NCI-H524 (cell line): ENCODE results near the gene NEGR1.

Experiments used
- DNase-seq, 2 experiments: peaks; one replicate each; lab custom pipeline; 2025; lab: John Stamatoyannopoulos, UW

NEGR1 gene

DNA sequence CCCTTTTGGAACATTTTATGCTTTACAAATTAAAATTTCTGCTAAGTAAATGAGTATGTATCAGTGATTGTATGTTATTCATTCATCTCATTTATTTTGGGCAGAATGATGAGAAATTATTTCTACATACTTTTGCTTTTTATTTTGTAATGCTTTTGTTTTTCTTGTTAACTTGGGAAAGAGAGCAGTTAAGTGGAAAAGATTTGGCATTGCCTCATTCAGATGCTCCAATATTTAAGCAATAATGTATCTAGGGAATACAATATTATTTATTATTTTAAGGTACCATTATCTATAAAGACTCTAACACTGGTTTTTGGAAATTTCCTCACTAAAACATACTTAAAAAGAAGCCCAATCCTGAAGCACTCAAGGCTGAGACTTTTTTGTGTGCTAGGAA lies 431.8 kb downstream of the NEGR1 start:
- no peak for DNase-seq

DNA sequence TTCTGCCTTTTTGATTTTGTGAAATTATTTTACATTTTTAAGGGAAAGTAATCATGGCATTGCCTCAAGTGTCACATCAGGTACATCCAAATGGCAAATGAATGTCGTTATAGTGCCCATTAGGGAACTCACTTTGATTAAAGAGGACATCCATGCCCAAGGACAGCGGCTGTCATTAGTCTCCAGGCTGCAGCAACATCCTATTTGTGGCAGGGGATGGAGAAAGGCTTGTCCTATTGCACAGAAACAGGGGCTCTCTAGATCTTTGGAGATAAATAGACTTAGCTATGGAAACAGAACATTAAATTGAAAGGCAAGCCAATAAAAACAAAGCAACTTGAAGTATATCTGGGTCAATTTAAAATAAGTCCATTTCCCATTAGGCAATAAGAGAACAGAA lies 439.3 kb downstream of the NEGR1 start:
- no peak for DNase-seq

DNA sequence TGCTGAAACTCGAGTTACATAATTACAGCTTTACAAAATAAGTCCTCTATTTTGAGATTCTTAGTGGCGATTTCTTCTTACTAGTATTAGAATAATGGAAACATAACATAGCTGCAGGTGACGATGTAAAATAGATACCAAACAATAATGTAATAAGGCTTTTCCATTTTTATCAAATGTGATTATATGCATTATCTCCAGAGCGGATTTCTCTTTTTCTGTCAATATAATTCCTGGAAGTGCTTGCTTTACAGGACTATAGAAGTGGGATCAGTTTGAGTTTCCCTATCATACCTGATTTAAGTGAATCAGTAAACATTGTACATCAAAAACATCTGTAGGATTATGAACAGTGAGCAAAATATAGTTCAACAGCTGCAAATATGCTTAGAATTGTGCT lies 442.5 kb downstream of the NEGR1 start:
- no peak for DNase-seq

DNA sequence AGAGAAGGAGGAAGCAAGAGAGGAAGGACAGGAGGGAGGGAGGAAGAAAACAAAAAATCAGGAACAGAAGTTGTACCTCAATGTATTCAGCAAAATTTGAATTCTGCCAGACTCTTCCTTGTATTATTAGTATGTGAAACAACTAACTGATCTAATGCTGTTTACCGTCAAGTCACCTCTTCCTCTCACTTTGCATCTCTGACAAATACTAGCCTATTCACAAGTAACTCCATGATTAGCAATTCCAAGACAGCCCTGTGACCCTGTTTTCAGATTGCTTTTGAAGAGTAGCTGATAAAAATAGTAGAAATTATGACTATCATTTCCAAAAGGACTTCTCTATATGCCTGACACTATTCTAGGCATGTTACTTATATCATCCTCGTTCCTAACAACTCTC lies 445.4 kb downstream of the NEGR1 start:
- DNase-seq = no peak

DNA sequence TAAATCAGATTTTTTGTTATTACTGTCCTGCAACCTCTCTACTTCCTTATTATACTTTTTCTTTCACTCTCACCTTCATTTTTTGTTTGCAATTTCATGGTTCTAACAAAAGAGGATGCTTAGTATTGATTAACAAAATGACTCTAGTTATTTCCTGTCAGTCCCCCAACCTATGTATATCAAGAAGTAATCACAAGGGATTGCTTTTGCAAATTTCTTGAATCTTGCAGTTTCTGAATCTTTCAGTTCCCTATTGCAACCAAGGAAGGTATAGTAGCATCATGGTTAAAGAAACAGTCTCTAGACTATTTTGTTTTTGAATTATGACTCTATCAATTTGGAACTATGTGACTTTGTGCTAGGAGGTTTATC lies 446.9 kb downstream of the NEGR1 start:
- no peak for DNase-seq

DNA sequence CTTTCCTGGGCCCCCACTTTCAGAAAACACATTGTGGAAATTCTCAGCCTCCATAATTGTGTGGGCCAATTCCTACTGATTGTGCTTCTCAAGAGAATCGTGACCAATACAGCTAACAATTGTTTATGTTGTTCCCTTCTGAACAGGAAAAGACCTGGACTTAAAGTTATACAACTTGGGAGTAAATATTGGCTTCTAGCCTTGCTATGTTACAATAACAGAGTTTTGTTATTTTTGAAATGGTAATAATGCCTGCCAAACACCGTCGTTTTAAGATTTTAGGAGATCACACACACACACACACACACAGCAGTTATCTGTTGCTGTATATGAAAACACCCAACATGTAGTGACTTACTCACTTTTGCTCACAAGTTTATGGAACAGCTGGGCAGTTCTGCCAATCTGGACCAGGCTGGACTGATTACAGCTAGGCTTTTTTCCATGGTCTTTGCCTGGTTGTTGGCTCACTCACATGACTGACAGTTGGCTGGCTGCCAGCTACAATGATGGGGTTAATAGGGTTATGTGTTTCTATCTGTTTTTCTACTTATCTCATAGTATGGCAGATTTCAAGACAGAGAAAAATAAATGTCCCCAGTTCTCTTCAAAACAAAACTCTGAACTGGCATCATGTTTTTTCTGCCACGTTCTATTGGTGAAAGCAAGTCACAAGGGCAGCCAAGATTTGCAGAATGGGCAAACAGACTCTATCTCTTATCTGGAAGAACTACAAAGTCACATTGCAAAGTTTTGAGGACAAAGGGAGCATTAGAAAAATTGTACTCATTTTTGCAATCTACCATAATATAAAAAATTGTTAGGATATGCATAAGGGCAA lies 447.5 kb downstream of the NEGR1 start:
- peak in 1 of 2 experiments; percentile 19 for DNase-seq

DNA sequence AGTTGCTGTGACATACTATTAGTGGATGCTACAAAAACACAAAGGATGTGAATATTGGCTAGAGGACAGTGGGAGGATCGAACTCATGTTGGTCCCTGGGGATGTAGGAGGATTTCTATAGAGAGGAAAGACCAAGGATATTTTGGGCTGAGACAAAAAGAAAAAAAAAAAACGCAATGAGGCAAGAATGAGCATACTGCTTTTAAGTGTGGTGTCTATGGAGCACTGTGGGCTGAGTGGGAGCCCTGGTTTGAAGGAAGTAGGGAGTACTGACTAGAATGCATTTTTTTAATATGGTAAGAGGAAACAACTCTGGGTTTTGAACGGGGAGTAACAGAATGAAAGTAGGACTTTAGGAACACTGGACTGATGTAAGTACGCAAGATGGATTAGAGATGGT lies 450.7 kb downstream of the NEGR1 start:
- no peak for DNase-seq

DNA sequence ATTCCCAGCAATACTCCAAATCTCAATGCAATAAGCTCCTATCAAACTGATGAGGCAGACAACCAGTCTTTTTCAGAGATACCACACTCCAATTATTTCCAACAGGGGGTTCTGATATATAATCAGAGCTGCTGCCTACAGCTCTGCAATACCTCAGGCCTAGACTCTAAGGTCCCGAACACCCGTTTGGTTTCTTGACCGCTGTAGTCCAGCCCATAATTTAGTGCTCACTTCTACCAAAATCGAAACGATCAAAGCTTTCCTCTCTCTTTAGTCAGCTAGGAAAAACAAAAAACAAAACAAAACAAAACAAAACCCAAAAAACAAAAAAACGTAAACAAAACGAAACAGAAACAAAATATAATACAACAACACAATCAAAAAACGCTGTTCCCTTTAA lies 453.0 kb downstream of the NEGR1 start:
- no peak for DNase-seq

DNA sequence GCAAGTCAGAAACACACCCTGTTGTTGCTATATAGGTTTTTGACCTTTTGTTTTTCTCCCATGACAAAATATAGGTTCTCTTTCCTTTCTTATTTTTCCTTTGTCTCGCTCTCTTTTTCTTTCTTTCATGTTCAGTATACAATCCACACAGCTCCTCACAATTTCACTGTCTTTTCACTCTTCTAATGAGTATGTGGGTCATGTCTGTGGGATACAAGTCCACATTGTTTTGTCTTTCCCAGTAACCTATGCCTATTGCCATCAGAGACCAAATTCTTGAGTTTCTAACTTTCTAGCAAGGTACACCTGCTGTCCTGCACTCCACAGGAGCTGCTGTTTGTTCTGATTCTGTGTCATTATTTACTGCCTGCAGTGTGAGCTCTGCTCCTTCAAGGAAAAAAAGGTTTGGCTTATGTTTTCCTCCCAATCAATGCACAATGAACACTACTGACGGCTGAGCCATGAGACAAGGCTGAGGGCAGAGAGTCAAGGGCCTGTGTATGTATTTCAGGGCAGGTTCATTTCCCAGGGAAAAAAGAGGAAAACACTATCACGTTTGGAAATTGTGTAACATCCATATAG lies 453.8 kb downstream of the NEGR1 start:
- DNase-seq = no peak

DNA sequence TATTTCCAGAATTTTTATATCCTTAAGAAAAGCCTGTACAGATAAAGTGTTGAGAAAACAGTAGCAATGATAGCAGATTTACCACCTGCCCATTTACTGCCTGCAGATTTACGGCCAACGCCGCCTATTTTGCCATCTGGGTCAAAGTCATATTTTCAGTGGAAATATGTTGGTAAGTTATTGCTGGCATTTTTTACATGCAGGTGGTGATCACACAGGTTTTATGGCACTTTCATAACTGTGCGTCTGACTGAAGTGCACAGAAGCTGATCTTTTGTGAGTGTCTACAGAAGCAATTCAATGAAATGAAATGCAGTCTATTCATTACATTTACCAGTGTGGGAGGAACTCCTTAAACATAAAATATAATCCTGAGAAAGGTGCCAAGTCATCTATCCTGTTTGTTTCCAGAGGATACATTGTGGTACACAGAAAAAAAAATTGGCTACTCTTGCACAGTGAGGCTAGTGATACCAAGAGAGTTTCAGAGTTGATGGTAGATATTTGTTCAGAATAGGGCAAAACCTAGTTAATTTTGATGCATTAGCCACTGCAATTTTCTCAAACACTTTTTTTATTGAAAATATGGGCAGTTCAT lies 458.5 kb downstream of the NEGR1 start:
- DNase-seq = no peak

DNA sequence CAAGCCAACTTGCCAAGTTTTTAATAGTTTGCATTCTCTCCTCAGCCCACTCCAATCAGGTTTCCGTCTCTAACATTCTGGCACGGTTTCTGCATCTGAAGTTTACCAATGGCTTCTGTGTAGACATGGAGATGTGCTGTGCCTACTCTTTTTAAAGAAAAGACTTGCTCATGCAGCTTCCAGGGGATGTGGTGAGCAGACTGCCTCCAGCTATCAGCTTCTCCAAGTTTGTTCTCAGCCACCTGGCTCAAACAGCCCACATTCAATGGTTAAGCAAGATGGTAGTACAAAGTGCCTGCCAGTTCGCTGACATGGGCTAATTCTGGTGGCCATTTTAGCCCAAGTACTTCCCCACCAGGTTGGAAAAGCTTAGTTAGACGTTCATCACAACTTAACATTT lies 465.3 kb downstream of the NEGR1 start:
- no peak for DNase-seq

DNA sequence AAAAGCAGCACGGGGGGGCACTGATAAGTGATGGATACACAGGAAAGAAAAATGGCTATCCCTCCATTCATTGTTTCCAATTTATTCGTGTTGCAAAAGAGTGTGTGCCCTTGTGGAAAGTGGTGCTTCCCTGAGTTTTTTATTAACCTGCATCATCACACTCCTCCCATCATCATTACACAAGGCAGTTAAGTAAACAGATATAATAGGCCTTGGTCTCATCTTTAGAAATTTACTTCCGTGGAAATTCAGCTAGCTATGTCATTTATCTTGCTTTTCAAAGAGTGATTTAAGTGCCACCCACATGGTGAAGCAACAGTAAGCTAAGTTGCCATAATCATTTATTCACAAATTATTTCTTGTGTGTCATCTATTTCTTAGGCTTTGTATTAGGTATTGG lies 473.3 kb downstream of the NEGR1 start:
- no peak for DNase-seq

DNA sequence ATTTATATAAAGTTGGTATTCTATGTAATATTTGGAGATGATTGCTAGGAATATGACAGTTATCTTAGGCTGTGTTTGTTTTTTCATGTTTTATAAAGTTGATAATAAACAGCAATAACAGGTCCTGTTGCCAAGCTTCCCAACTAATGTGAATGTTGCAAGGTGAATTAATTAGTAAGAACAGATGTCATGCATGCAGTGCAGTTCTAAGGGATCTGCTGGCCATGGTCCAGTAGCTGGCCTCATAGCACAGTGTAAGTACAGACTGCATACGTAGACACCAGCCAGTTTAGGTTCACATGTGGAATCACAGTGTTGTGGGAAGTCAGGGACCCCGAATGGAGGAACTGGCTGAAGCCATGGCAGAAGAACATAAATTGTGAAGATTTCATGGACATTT lies 478.2 kb downstream of the NEGR1 start:
- peak; percentile 6 to 58 for DNase-seq

DNA sequence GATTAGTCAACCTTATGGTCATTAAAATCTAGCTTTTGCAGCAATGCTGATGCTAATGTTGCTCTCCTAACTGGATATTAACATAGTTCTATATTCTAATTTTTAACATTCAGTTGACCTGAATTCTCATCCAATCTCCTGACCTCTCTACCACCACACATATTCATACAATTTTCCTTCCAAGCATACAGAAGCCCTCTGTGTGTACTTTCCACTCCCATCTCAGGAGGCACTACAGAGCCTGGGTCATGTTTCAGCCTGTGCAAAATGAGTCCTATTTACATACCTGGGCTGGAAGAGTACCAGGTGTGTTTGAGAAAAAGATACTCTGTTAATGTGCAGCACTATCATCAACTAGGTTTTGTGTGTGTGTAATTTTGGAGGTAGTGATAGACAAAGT lies 486.3 kb downstream of the NEGR1 start:
- DNase-seq = no peak

DNA sequence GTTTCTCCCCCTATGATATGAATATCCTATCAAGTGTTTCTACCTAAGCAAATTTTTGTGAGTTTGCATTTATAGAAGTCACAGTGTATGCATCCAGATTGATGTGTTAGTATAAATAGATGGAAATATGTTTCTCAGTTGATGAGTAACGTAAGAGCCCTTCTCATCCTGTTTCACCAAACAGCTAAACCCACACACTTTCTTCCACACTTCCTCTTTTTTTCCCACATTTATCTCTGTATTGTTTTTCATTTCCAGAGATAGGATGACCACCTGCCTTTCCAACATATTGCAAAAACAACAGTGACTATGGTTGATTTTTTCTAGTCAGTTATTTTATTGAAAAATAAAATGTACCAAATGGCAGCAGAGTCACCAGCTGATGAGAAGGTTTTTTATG lies 490.1 kb downstream of the NEGR1 start:
- no peak for DNase-seq

DNA sequence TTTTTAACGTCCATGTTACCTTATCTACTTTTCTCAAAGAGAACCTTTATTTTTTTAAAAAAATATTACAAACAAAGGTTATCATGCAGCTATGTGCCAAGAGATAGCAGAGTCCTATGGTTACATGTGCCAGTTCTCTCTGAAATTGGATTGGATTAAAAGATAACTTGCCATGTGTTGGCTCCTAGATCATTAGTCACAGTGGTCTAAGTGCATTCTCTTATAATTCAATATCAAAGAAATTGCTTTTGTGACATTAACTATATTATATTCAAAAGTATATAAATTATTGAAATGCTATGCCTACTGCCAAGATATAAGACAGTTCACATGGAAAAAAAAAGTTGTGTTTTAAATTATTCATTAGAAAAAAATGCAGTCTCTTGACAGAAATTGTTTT lies 494.2 kb downstream of the NEGR1 start:
- no peak for DNase-seq

DNA sequence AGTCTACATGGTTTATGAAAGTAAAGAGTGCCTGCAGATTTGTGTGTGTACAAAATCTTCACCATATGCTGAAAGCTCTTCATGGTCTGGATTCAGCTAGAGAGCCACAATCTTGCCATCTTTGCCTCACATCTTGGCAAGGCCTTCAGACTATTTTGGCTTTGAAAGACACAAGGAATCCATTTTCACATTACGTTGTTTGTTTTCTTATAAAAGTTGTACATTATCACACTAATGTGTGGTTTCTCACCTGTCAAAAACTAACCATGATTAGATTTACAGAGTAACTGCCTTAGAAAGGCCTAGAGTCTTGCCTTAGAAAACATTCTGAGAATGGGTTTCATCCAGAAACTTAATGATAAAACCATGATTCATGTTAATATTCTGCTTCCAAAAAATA lies 494.6 kb downstream of the NEGR1 start:
- DNase-seq = no peak

DNA sequence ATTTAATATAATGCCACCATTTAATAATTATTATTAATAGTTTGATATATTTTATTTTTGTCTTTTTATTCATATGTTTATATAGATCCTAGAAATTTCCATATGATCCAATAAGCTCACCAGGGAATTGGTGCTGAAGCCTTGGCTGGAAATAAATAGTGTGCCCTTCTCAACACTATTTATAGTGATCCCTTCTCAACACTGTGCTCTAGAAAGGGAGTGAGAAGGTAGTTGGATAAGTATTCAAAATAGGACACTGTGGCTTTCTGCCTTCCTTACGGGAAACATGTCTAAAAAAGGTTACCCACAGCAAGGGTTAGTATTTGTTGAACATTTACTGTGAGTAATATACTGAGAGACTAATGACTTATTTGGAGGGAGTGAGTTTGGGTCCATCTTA lies 496.1 kb downstream of the NEGR1 start:
- DNase-seq = no peak

DNA sequence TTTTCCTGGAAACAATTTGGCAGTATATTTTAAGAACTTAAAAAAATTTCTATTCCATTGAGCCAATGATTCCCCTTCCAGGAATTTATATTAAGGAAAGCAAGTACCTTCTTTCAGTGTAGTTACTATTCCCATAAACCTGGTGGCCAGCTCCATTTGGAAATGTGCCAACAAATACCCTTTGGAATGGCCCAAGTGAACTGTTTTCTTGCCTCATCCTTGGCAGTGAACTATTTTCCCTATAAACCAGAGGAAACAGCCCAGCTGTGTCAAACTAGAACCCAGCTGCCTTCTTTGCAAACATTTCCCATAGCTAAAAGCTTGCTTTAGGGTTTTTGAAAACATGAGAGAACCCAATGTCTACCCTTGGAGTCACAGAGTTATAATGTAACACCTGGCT lies 496.9 kb downstream of the NEGR1 start:
- DNase-seq = no peak

DNA sequence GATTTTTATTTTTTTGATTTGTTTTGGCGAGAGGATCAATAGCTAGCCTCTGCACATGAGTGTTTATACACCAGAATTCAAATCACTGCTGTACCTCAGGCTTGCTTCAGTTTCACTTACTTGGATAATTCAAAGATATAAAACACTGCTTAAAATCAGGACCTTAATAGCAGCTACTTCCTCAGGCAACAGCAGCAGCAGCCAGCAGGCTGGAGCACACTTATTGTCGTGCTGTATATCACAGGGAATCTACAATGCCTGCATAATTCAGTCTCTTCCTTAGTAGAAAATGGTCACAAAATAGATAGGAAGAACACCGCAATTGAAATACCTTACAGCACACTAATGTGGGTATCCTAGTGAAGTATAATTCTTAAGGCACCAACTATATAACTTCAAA lies 497.3 kb downstream of the NEGR1 start:
- no peak for DNase-seq

DNA sequence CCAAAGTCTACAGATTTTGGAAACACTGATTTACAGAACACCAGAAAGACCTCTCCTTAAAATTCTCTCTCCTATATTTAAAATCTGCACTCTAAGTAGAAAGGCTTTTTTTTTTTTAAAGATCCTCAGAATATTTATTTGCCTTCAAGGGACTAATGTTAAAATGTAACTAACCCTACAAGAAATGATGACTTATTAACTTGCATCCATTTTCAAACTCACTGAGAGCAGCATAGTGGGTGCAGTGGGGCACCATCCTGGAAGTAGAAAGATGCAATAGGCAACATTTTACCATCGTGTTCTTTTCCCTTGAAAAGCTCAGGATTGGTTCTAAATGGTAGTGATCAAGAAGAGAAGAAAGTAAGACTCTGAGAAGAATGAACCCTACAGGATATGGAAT lies 498.1 kb downstream of the NEGR1 start:
- DNase-seq = no peak

DNA sequence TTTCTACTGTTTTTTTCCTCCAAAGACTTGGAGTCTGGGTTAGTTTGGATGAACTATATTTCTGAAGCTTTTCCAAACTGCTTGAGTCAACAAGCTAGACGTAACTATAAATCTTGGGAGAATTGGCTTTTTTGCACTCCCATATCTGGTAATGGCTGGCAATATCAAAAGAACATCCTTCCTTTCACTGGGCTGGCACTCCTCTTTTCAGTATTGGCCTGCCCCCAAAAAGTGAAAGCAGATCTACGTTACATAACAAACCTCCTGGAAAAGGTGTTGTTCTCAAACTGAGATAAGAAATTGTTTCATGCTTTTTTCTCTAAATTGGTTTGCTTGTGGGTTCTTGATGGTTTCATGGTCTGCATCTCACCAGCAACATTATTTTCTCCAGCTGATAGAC lies 499.3 kb downstream of the NEGR1 start:
- no peak for DNase-seq

DNA sequence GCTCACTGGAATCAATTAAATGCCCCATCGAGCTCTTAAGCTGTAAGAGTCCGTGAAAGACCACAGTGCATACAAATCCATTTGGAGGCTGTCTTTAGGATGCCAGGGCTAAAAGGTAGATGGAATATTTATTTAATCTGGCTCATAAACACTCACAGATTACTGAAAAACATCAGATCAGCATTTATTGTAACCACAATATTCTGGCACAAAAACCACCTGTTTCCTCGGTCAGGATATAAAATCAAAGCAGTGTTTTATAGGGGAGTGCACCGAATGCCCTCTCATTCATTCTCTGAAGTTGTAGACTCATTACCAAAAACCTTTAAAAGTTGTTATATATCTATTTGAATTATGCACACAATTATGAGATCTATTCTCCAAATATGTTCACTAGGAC lies 500.9 kb downstream of the NEGR1 start:
- no peak for DNase-seq

DNA sequence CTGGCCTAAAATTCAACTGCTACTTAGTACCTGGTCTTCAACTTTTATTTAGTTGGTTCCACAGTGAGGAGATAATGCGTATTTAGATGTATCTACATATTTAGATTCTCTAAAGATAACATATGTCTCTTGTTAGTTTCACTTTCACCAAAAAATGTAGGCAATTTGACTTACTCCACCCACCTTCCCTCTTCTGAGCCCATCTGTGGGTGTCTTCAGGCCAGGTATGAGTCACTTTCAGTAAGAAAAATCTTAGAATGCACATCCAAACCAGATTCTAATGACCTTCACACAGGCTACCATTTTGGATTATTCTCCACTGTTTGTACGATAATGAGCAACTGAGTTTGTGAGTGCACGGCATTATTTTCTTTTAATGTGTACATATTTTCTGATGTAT lies 501.7 kb downstream of the NEGR1 start:
- DNase-seq = no peak
